SH-SY5Y (cell line): ENCODE measurements around the gene SPTBN5.

Source experiments
- GATA2 ChIP-seq: IDR thresholded peaks from 2 replicates; pipeline ENCODE4 v1.6.1; 2011; ENCODE audit warnings: mild to moderate bottlenecking, low read depth, low read length
- GATA3 ChIP-seq: IDR thresholded peaks from 2 replicates; pipeline ENCODE4 v1.6.1; 2011; ENCODE audit warnings: low read depth, mild to moderate bottlenecking, low read length, moderate library complexity

GRCh38 chr15:41883484-41883825 lies 10.4 kb downstream of the SPTBN5 start:
- TF ChIP-seq GATA3 = no peak
- TF ChIP-seq GATA2 = no peak
